Pancreas (tissue), 10 donors: ENCODE results near the gene PML. TPM values are rescaled to one million over a fixed set of nuclear protein-coding genes. Genes with fewer than 3 reads are reported as not detected.

Source experiments
- ATAC-seq, 4 donors: fragments of 200-7000 bp; cut with Tn5 transposase; one replicate each; pipeline versions ENCODE4 v1.8.0 to v1.9.1; 2020; ENCODE audit warnings: mild to moderate bottlenecking in 4 of 4, moderate library complexity in 4 of 4
- DNase-seq, 6 donors: peaks; one replicate each; pipeline ENCODE4 v3.0.0-alpha.2; 2020
- FAIRE-seq: peaks from 2 replicates; lab custom pipeline; 2012; peaks lifted over from hg19 to GRCh38; lab: Jason Lieb, UNC
- H3K27ac ChIP-seq, 4 donors: fragments of 200-600 bp; sonication (generic); 1 replicate in 3 of 4; 2 replicates in 1 of 4; pipeline versions ENCODE4 v1.5.0 to v1.8.0; 2020
- H3K27me3 ChIP-seq, 4 donors: fragments of 200-600 bp; one replicate each; pipeline ENCODE4 v1.8.0; 2021
- H3K36me3 ChIP-seq, 3 donors: fragments of 200-600 bp; sonication (generic) in 1 of 3; one replicate each; pipeline versions ENCODE4 v1.5.0 to v1.8.0; 2020 to 2021
- H3K4me1 ChIP-seq, 3 donors: fragments of 200-600 bp; one replicate each; pipeline ENCODE4 v1.8.0; 2021
- H3K4me3 ChIP-seq, 4 donors: fragments of 200-600 bp; sonication (generic) in 2 of 4; one replicate each; pipeline versions ENCODE4 v1.5.0 to v1.8.0; 2020 to 2021
- H3K9me3 ChIP-seq, 4 donors: fragments of 200-600 bp; one replicate each; pipeline ENCODE4 v1.8.0; 2021
- CTCF ChIP-seq, 4 donors: fragments of 200-600 bp; sonication (generic) in 3 of 4; IDR thresholded peaks; one replicate each; pipeline versions ENCODE4 v1.5.0 to v1.8.0; 2021; ENCODE audit warnings: antibody characterized with exemption in 4 of 4
- WGBS, 2 donors: extraction: QIAGEN DNeasy Blood & Tissue Kit; methylation state at CpG; one replicate each; pipeline ENCODE4 v1.1.7; 2013; 5-methylcytosine and 5-hydroxymethylcytosine counted together
- intact Hi-C, 3 donors: fragments of 100-400 bp; cut with DNase I; formaldehyde crosslinking; loops; one replicate each; pipeline versions ENCODE4 v1.11.1 to v1.14.2; 2022
- polyA plus RNA-seq, 2 donors: library from polyadenylated mRNA; stranded (reverse); fragments of 200-250 nt; gene quantifications; one replicate each; pipeline ENCODE4 v1.2.3, GENCODE V29; 2013
- total RNA-seq, 6 donors: library from RNA; stranded (reverse); fragmentation: NEBNext Ultra II Directional in 4 of 6; extraction: Animal tissue kit (Norgen Biotek cat#: 25700) in 4 of 6; gene quantifications; one replicate each; pipeline versions ENCODE4 v1.2.1 to v1.2.4, GENCODE V29; 2021 to 2023
- donor health status: healthy with polysubstance abuse.
- donor health status: DM: no; HTN: no; CAD: no; lungs with moderate emphysema.
- donor health status: DM: no; HTN: no; CAD: no.
- donor health status: control.
- donor health status: control.
- donor health status: Bipolar disorder and iron deficiency.
- donor health status: DM: yes; HTN: yes; CAD: no.
- donor health status: DM: no; HTN: no; CAD: no.
- donor health status: DM: no; HTN: no; CAD: no.
- donor health status: DM: yes; HTN: yes; CAD: no.

Gene PML
- total and polyA plus RNA-seq, 8 donors = 10.6 to 31.7 (median 15.4) TPM

DNA sequence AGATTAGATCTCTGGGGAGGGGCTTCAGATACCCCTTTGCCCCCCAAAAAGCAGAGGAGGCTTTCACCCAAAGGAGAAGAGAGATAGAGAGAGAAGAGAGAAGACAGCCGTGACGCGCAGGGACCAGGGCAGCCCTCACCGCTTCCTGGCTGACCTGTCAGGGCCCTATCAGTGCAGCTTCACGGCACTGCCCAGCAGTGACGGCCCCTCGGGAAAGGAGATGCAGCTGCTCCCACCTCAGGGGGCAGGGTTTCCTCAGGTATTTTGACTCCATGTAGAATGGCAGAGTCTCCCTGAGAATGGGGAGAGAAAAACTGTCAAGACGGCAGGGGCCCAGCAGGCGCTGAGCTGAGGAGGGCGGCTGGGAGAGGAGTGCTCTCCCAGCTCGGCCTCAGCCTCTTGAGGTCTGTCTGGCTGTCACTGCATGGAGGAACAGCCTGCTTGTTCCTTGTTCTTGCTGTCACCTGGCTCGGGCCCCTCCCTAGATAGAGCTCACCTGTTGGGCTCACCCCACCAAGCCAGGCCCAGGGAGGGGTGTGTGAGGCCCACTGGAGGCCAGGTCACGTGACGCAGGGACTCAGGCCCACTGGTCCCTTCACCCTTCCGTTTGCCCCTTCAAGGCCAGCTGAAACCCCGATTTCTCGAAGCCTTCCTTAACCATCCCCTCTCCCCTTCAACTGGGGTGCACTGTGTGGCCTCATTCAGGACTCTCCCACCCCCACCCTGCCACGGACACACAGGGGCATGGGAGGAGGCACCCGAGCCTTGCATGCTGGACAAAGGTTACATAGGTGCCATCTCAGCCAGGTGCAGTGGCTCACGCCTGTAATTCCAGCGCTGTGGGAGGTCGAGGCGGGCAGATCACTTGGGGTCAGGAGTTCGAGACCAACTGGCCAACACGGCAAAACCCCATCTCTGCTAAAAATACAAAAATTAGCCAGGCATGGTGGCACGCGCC is 40.0 kb upstream of the PML start:
- 74 to 78% methylated on average over 27 of the region's 27 CpGs for WGBS, 2 donors
- no peak for ATAC-seq
- H3K27ac ChIP-seq = no peak overlapping the region
- intact Hi-C loops = no loop called here
- H3K36me3 ChIP-seq = no peaks in the 10 kb centered on the region
- no peaks in the 10 kb centered on the region for H3K27me3 ChIP-seq
- DNase-seq = peak in 1 of 6 donors; percentile 38
- TF ChIP-seq CTCF (IDR thresholded peaks at IDR 0.05) = no peak
- no peaks in the 10 kb centered on the region for H3K9me3 ChIP-seq
- no peak overlapping the region for H3K4me3 ChIP-seq
- FAIRE-seq = no peak
- H3K4me1 ChIP-seq = peaks cover 0 to 6% (median 4%) of the 10 kb centered on the region in 3 donors

GRCh38 chr15:73955326-73955725 is 39.2 kb upstream of the PML start:
- FAIRE-seq (no peak), DNase-seq (no peak), ATAC-seq (no peak)
- TF ChIP-seq CTCF (IDR thresholded peaks at IDR 0.05) = no peak
- Histone ChIP-seq H3K36me3 (no peaks in the 10 kb centered on the region), H3K27ac (no peak overlapping the region), H3K4me3 (no peak overlapping the region), H3K4me1 (peaks cover 0 to 6% (median 4%) of the 10 kb centered on the region in 3 donors), H3K9me3 (no peaks in the 10 kb centered on the region), H3K27me3 (no peaks in the 10 kb centered on the region)
- WGBS, 2 donors = 78 to 82% methylated on average over 4 of the region's 4 CpGs
- intact Hi-C loops = no loop called here

DNA sequence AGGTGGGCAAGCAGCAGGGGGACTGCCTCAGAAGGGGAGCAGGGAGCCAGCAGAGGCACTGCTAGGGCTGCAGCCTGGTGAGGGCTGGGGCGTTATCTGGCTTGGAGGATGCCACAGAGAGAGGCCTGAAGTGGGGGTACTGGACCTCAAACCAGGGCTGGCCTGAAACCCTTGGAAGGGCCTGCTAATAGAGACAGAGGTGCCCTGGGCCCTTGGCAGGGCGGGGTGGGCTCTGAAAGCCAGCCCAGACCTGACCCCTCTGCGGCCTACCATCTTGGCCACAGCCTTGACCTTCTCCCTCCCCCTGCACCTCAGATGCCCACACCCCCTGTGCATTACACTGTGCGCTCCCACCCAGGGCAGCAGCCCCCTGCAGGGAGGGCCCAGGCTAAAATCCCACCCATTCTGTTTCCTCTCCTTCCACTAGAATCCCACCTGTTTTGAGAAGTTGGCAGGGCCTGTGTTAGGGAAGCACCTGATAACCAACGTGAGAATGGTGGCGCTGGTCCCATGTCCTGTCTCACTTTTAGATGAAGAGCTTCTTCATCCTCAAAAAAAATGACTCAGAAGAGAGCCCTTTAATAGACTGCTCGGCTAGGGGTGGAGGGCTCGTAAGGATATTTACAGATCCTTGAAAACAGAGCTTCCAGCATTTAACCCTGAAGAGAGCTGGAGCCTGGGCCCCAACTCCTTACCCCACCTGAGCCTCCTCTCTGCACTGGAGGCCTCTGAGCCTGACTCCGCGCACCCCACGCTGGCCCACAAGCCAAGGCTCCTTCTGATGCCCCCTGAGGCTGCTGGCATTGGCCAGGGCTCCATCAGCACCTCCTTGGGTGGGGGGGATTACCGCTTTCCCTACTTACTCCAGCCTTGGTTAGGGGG is 38.4 kb upstream of the PML start:
- H3K27me3 ChIP-seq = no peaks in the 10 kb centered on the region
- DNase-seq (no peak), FAIRE-seq (no peak), ATAC-seq (no peak)
- H3K4me1 ChIP-seq = peaks cover 0 to 6% (median 4%) of the 10 kb centered on the region in 3 donors
- WGBS, 2 donors = 77 to 87% methylated on average over 12 of the region's 12 CpGs
- H3K9me3 ChIP-seq = no peaks in the 10 kb centered on the region
- H3K36me3 ChIP-seq = no peaks in the 10 kb centered on the region
- H3K27ac ChIP-seq = no peak overlapping the region
- H3K4me3 ChIP-seq = no peak overlapping the region
- TF ChIP-seq CTCF (IDR thresholded peaks at IDR 0.05) = no peak
- intact Hi-C loops = no loop called here

GRCh38 chr15:73956743-73957135 is 37.8 kb upstream of the PML start:
- WGBS, 2 donors = 52 to 73% methylated on average over 9 of the region's 9 CpGs
- Histone ChIP-seq H3K4me1 (peaks cover 0 to 2% (median 0%) of the 10 kb centered on the region in 3 donors), H3K4me3 (no peak overlapping the region), H3K27me3 (no peaks in the 10 kb centered on the region), H3K36me3 (no peaks in the 10 kb centered on the region), H3K27ac (no peak overlapping the region), H3K9me3 (no peaks in the 10 kb centered on the region)
- peak in 3 of 4 donors; percentile 43 to 61 (median 54) for ATAC-seq
- intact Hi-C loops = no loop called here
- no peak for FAIRE-seq
- no peak for TF ChIP-seq CTCF (IDR thresholded peaks at IDR 0.05)
- DNase-seq = no peak
